Endothelial cell of umbilical vein (primary cell): ENCODE measurements around the gene CXADR. TPM values are rescaled to one million over a fixed set of nuclear protein-coding genes. Genes with fewer than 3 reads are reported as not detected.
"Not testable (repeated sequence)": the region's sequence is repeated elsewhere in the genome, so short reads cannot be mapped to it uniquely, and the experiment has no call there.

Source experiments
- BruUV-seq: library from RNA; stranded (reverse); fragments of 400-500 nt; replicated peaks from 2 replicates; lab custom pipeline; 2021; lab: Mats Ljungman, UMichigan
- CTCF ChIA-PET: fragments of 300-600, 350-600 bp; sonication (Branson Sonifier 250); formaldehyde crosslinking; loops from one replicate; lab custom pipeline; 2021; ENCODE audit warnings: antibody characterized with exemption, inconsistent platforms; lab: Charles Lee
- POLR2A ChIA-PET: fragments of 300-600, 350-600 bp; sonication (Branson Sonifier 250); formaldehyde crosslinking; loops from one replicate; lab custom pipeline; 2021; ENCODE audit warnings: antibody characterized with exemption, inconsistent platforms; lab: Charles Lee
- DNase-seq: peaks from one replicate; pipeline ENCODE4 v3.0.0-alpha.2; 2011; ENCODE audit warnings: low read depth, low spot score
- FAIRE-seq: peaks from 2 replicates; lab custom pipeline; 2011; peaks lifted over from hg19 to GRCh38; lab: Jason Lieb, UNC
- H2AFZ ChIP-seq: 2 replicates; pipeline ENCODE4 v1.6.0; 2012; ENCODE audit warnings: low read depth, low read length, control low read depth, inconsistent platforms
- H3K27ac ChIP-seq: 2 replicates; pipeline ENCODE4 v1.5.1; 2011; ENCODE audit warnings: low read depth, mild to moderate bottlenecking, control low read depth, low read length, moderate library complexity; ENCODE audit not compliant: insufficient read depth
- H3K27me3 ChIP-seq, 2 experiments: 2 replicates each; pipeline versions ENCODE4 v1.6.0 to v1.6.1; 2011; ENCODE audit warnings: low read length in 2 of 2, mixed read lengths in 1 of 2; ENCODE audit not compliant: control insufficient read depth in 2 of 2, insufficient read depth in 2 of 2
- H3K36me3 ChIP-seq, 2 experiments: 2 replicates in 1 of 2; 3 replicates in 1 of 2; pipeline ENCODE4 v1.5.1; 2011; ENCODE audit warnings: low read length in 2 of 2, mild to moderate bottlenecking in 1 of 2, moderate library complexity in 1 of 2; ENCODE audit not compliant: control insufficient read depth in 2 of 2, insufficient read depth in 2 of 2; ENCODE audit errors: extremely low read depth in 1 of 2
- H3K4me1 ChIP-seq: 3 replicates; pipeline ENCODE4 v1.5.1; 2011; ENCODE audit warnings: mild to moderate bottlenecking, low read length; ENCODE audit not compliant: control insufficient read depth, insufficient read depth; ENCODE audit errors: extremely low read depth
- H3K4me2 ChIP-seq: 2 replicates; pipeline ENCODE4 v1.6.1; 2011; ENCODE audit warnings: low read length, control low read depth, mixed read lengths; ENCODE audit not compliant: insufficient read depth
- H3K4me3 ChIP-seq, 3 experiments: fragments of 200-600 bp in 1 of 3; sonication (generic), shearing (Covaris generic) in 1 of 3; replicated peaks in 1 of 3; 2 replicates each; pipeline ENCODE4 v1.5.1; 2011 to 2016; ENCODE audit warnings: control low read depth in 3 of 3, low read length in 3 of 3, mild to moderate bottlenecking in 2 of 3, inconsistent platforms in 1 of 3, low read depth in 1 of 3, moderate library complexity in 1 of 3; ENCODE audit not compliant: insufficient read depth in 1 of 3
- H3K79me2 ChIP-seq: 2 replicates; pipeline ENCODE4 v1.6.0; 2012; ENCODE audit warnings: low read length, inconsistent platforms; ENCODE audit not compliant: control insufficient read depth, insufficient read depth
- H3K9ac ChIP-seq: replicated peaks from 2 replicates; pipeline ENCODE3; 2011; ENCODE audit warnings: low read length, control low read depth; ENCODE audit not compliant: insufficient read depth; ENCODE audit errors: extremely low read depth
- H3K9me1 ChIP-seq: replicated peaks from 3 replicates; pipeline ENCODE4 v1.6.0; 2011; ENCODE audit warnings: mild to moderate bottlenecking, low read length; ENCODE audit not compliant: control insufficient read depth, insufficient read depth; ENCODE audit errors: extremely low read depth
- H3K9me3 ChIP-seq: replicated peaks from 2 replicates; pipeline ENCODE4 v1.5.1; 2012; ENCODE audit warnings: low read length, inconsistent platforms; ENCODE audit not compliant: control insufficient read depth, insufficient read depth
- H4K20me1 ChIP-seq: replicated peaks from 2 replicates; pipeline ENCODE3; 2011; ENCODE audit warnings: mild to moderate bottlenecking, low read length; ENCODE audit not compliant: control insufficient read depth, insufficient read depth; ENCODE audit errors: extremely low read depth
- CTCF ChIP-seq, 2 donors: IDR thresholded peaks; 1 replicate in 1 of 2; 2 replicates in 1 of 2; pipeline ENCODE4 v1.5.1; 2011; ENCODE audit warnings: low read length in 2 of 2, mild to moderate bottlenecking in 2 of 2, moderate library complexity in 2 of 2, control low read depth in 1 of 2, inconsistent platforms in 1 of 2, low read depth in 1 of 2; ENCODE audit not compliant: insufficient read depth in 1 of 2; ENCODE audit errors: extremely low read depth in 1 of 2
- EZH2 ChIP-seq: IDR thresholded peaks from 2 replicates; pipeline ENCODE4 v1.6.1; 2012; ENCODE audit warnings: borderline replicate concordance, low read depth, mild to moderate bottlenecking, moderate library complexity, low read length, inconsistent platforms; ENCODE audit not compliant: severe bottlenecking
- FOS ChIP-seq: IDR thresholded peaks from 2 replicates; pipeline ENCODE4 v1.6.1; 2011; ENCODE audit warnings: mild to moderate bottlenecking, low read length, moderate library complexity, borderline replicate concordance; ENCODE audit not compliant: insufficient read depth
- GATA2 ChIP-seq: IDR thresholded peaks from 2 replicates; pipeline ENCODE4 v1.7.0; 2011; ENCODE audit warnings: low read depth, mild to moderate bottlenecking, moderate library complexity, mixed read lengths, low read length; ENCODE audit not compliant: insufficient read length, insufficient read depth
- JUN ChIP-seq: IDR thresholded peaks from 2 replicates; pipeline ENCODE4 v1.6.1; 2011; ENCODE audit warnings: borderline replicate concordance, low read depth; ENCODE audit not compliant: insufficient read length, insufficient read depth
- MAX ChIP-seq: IDR thresholded peaks from 2 replicates; pipeline ENCODE4 v1.6.1; 2011; ENCODE audit not compliant: insufficient read depth, insufficient read length
- MYC ChIP-seq: IDR thresholded peaks from one replicate; pipeline ENCODE4 v1.6.1; 2011; ENCODE audit warnings: mild to moderate bottlenecking, low read depth, low read length
- POLR2A ChIP-seq: IDR thresholded peaks from 2 replicates; pipeline ENCODE4 v1.6.1; 2012; ENCODE audit warnings: low read depth, mild to moderate bottlenecking, control low read depth, low read length
- POLR2AphosphoS5 ChIP-seq: IDR thresholded peaks from 2 replicates; pipeline ENCODE4 v1.6.1; 2012; ENCODE audit warnings: low read depth, mild to moderate bottlenecking, control low read depth, low read length, moderate library complexity; ENCODE audit not compliant: insufficient read depth
- dilution Hi-C: fragments of 300-500 bp; cut with MboI; formaldehyde crosslinking; loops from one replicate; pipeline ENCODE4 v1.15.0; 2019; ENCODE audit warnings: low sequenced_read_pairs; ENCODE audit not compliant: extremely low pct_ligation_motif_present
- intact Hi-C: fragments of 100-400 bp; cut with micrococcal nuclease; formaldehyde crosslinking; loops from one replicate; pipeline ENCODE4 v1.10.0; 2022
- polyA plus RNA-seq, 4 experiments: library from polyadenylated mRNA; depleted of rRNA in 3 of 4; stranded (reverse) in 3 of 4; unstranded in 1 of 4; fragments of >200 nt; gene quantifications; 2 replicates each; pipeline versions ENCODE4 v1.2.1 to v1.2.3, GENCODE V29; 2011 to 2012; ENCODE audit warnings: missing spikeins in 1 of 4
- total RNA-seq: library from RNA; stranded (reverse); gene quantifications from 2 replicates; pipeline ENCODE4 v1.2.3, GENCODE V29; 2021

The CXADR gene
- total and polyA plus RNA-seq, 2 donors (not counting 3 experiments of a cell fraction or from before 2014, with no cell fraction given), result 3.2 to 12.2 TPM

GRCh38 chr21:17501107-17502006 lies 11.5 kb upstream of the CXADR start:
- ChIA-PET CTCF (interaction anchor here (1.9 to 2.2 kb wide), 2 partner anchors 9 to 114 kb away, joined by 6 to 8 read pairs; no protein-coding TSS in a partner anchor), POLR2A (no interaction called here)
- intact Hi-C loops (no loop called here), dilution Hi-C loops (no loop called here)
- H2AFZ ChIP-seq, result no peak overlapping the region
- BruUV-seq, result no TSS peak
- peaks cover 0 to 1% of the 10 kb centered on the region in 2 experiments for H3K27me3 ChIP-seq
- H4K20me1 ChIP-seq, result no peaks in the 10 kb centered on the region
- no peak for FAIRE-seq
- no peak overlapping the region for H3K4me3 ChIP-seq
- H3K4me1 ChIP-seq, result no peaks in the 10 kb centered on the region
- DNase-seq, result no peak
- H3K9ac ChIP-seq, result no peak overlapping the region
- no peak overlapping the region for H3K4me2 ChIP-seq
- H3K79me2 ChIP-seq, result no peaks in the 10 kb centered on the region
- H3K36me3 ChIP-seq, result no peaks in the 10 kb centered on the region
- H3K27ac ChIP-seq, result no peak overlapping the region
- no peaks in the 10 kb centered on the region for H3K9me1 ChIP-seq
- H3K9me3 ChIP-seq, result no peaks in the 10 kb centered on the region
- no peak for TF ChIP-seq MYC
- no peak for TF ChIP-seq JUN
- TF ChIP-seq EZH2, result no peak
- TF ChIP-seq GATA2, result no peak
- TF ChIP-seq CTCF (IDR thresholded peaks at IDR 0.05; ENCODE audit: extremely low read depth in 1 of 2, insufficient read depth in 1 of 2, low read depth in 1 of 2, low read length in 2 of 2), result no peak
- no peak for TF ChIP-seq POLR2AphosphoS5
- no peak for TF ChIP-seq MAX
- TF ChIP-seq POLR2A, result no peak
- no peak for TF ChIP-seq FOS

GRCh38 chr21:17502985-17503384 lies 9.9 kb upstream of the CXADR start:
- H3K36me3 ChIP-seq, H3K4me2 ChIP-seq, H3K27me3 ChIP-seq, dilution Hi-C loops, H3K79me2 ChIP-seq, H2AFZ ChIP-seq, H3K9me3 ChIP-seq, intact Hi-C loops, H3K9ac ChIP-seq, BruUV-seq, H3K4me1 ChIP-seq, FAIRE-seq, DNase-seq, H3K27ac ChIP-seq, H3K4me3 ChIP-seq, H4K20me1 ChIP-seq, H3K9me1 ChIP-seq: not testable (repeated sequence)
- ChIA-PET POLR2A (interaction anchor here (0.6 kb wide), 1 partner anchor 90 kb away, joined by 6 read pairs; no protein-coding TSS in a partner anchor), CTCF (interaction anchor here (1.2 to 2.5 kb wide), 6 partner anchors 9 to 116 kb away, joined by 3 to 13 read pairs (median 6); no protein-coding TSS in a partner anchor)
